ENCODE data around the gene HIVEP3.
A peak's percentile ranks its signal among the peaks of the same experiment; 100 is the strongest.

HIVEP3 gene

DNA sequence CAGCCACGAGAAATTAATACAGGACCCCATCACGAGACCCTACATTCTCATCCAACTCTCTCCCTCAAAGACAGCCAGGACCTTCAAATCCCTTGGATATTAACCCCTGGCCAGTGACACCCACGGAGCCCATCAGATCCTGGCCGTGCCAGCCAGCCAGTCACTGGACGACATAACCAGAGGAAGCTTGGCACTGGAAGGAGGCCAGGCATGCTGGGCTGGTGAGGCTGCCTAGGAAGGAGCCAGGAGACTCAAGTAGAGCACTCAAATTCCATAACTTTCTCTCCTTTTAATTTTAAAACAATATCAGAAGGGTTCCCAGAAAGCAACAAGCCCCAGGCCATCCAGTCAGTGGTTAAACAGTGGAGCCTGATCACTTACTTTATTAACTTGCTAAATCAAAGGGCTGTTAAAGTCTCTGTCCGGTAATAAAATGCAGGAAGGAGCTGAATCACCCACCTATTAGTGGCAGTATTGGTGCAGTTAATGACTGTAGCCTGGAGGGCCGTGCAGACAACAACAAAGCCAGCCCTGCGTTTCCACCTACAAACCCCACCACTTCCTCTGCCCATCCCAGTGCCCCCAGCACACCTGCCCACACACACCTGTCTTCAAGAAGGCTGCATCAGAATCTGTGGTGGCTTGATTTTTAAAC lies 78.0 kb downstream of the HIVEP3 start:
- 0 out of 2 replicates have a peak, but pooled peaks cover 4% of the 10 kb centered on the region for H3K4me1 ChIP-seq (ENCODE audit: control insufficient read depth, insufficient read depth, low read length)
- no peak overlapping the region for H3K4me3 ChIP-seq (ENCODE audit: low read length)
- H3K27me3 ChIP-seq (ENCODE audit: control insufficient read depth, insufficient read depth, low read length), result no peaks in the 10 kb centered on the region
- no peaks in the 10 kb centered on the region for H3K9me3 ChIP-seq (ENCODE audit: control insufficient read depth, insufficient read depth, low read length)
- WGBS (ENCODE audit: insufficient coverage, insufficient read length), result no CpG with 5 or more reads among the region's 8 CpGs
- H3K27ac ChIP-seq (ENCODE audit: low read length), result no peak overlapping the region
- DNase-seq (ENCODE audit: low read depth, low spot score), result no peak
- no peaks in the 10 kb centered on the region for H3K36me3 ChIP-seq (ENCODE audit: control insufficient read depth, insufficient read depth, low read length)

GRCh38 chr1:41838266-41838665 lies 80.5 kb downstream of the HIVEP3 start:
- DNase-seq (ENCODE audit: low read depth, low spot score), result no peak
- Histone ChIP-seq H3K36me3 (ENCODE audit: control insufficient read depth, insufficient read depth, low read length) (no peaks in the 10 kb centered on the region), H3K9me3 (ENCODE audit: control insufficient read depth, insufficient read depth, low read length) (no peaks in the 10 kb centered on the region), H3K4me3 (ENCODE audit: low read length) (no peak overlapping the region), H3K4me1 (ENCODE audit: control insufficient read depth, insufficient read depth, low read length) (peaks cover 3% of the 10 kb centered on the region; the same call in 1 of the 2 replicates), H3K27ac (ENCODE audit: low read length) (no peak overlapping the region), H3K27me3 (ENCODE audit: control insufficient read depth, insufficient read depth, low read length) (no peaks in the 10 kb centered on the region)
- no CpG with 5 or more reads among the region's 6 CpGs for WGBS (ENCODE audit: insufficient coverage, insufficient read length)

DNA sequence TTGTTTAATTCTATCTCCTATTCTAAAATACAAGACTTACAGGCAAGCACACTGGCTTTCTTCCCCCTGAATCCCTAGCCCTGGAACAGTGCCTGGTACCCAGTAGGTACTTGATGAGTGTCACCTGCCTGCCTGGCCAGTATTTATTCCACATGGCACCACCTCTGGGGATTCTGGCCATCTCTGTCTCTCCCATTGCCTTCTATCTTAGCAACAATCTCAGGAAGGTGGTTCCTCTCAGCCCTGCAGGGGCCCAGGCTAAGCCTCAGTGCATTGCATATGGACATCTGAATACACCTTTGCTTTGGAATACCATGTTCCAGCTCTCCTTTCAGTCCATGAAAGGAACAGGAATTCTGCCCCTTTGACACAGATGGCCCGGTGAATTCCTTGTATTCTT lies 81.0 kb downstream of the HIVEP3 start:
- no peak for DNase-seq (ENCODE audit: low read depth, low spot score)
- Histone ChIP-seq H3K36me3 (ENCODE audit: control insufficient read depth, insufficient read depth, low read length) (no peaks in the 10 kb centered on the region), H3K27me3 (ENCODE audit: control insufficient read depth, insufficient read depth, low read length) (no peaks in the 10 kb centered on the region), H3K27ac (ENCODE audit: low read length) (no peak overlapping the region), H3K4me1 (ENCODE audit: control insufficient read depth, insufficient read depth, low read length) (peaks cover 1% of the 10 kb centered on the region; the same call in 1 of the 2 replicates), H3K9me3 (ENCODE audit: control insufficient read depth, insufficient read depth, low read length) (no peaks in the 10 kb centered on the region), H3K4me3 (ENCODE audit: low read length) (no peak overlapping the region)
- WGBS (ENCODE audit: insufficient coverage, insufficient read length), result no CpG with 5 or more reads among the region's 1 CpG

GRCh38 chr1:41835485-41835884 lies 83.2 kb downstream of the HIVEP3 start:
- Histone ChIP-seq H3K4me3 (ENCODE audit: low read length) (no peak overlapping the region), H3K36me3 (ENCODE audit: control insufficient read depth, insufficient read depth, low read length) (no peaks in the 10 kb centered on the region), H3K4me1 (ENCODE audit: control insufficient read depth, insufficient read depth, low read length) (peaks cover 1% of the 10 kb centered on the region; the same call in 1 of the 2 replicates), H3K27ac (ENCODE audit: low read length) (no peak overlapping the region), H3K27me3 (ENCODE audit: control insufficient read depth, insufficient read depth, low read length) (no peaks in the 10 kb centered on the region), H3K9me3 (ENCODE audit: control insufficient read depth, insufficient read depth, low read length) (no peaks in the 10 kb centered on the region)
- WGBS (ENCODE audit: insufficient coverage, insufficient read length), result no CpG with 5 or more reads among the region's 5 CpGs
- no peak for DNase-seq (ENCODE audit: low read depth, low spot score)

GRCh38 chr1:41833519-41834000 lies 85.2 kb downstream of the HIVEP3 start:
- no peaks in the 10 kb centered on the region for H3K9me3 ChIP-seq (ENCODE audit: control insufficient read depth, insufficient read depth, low read length)
- no peaks in the 10 kb centered on the region for H3K27me3 ChIP-seq (ENCODE audit: control insufficient read depth, insufficient read depth, low read length)
- H3K27ac ChIP-seq (ENCODE audit: low read length), result no peak overlapping the region
- H3K4me3 ChIP-seq (ENCODE audit: low read length), result no peak overlapping the region
- no peak for DNase-seq (ENCODE audit: low read depth, low spot score)
- no CpG with 5 or more reads among the region's 5 CpGs for WGBS (ENCODE audit: insufficient coverage, insufficient read length)
- H3K4me1 ChIP-seq (ENCODE audit: control insufficient read depth, insufficient read depth, low read length), result peaks cover 1% of the 10 kb centered on the region; the same call in 1 of the 2 replicates
- H3K36me3 ChIP-seq (ENCODE audit: control insufficient read depth, insufficient read depth, low read length), result no peaks in the 10 kb centered on the region

- no peaks in the 10 kb centered on the region for H3K27me3 ChIP-seq (ENCODE audit: control insufficient read depth, insufficient read depth, low read length)
- H3K4me3 ChIP-seq (ENCODE audit: low read length), result no peak overlapping the region
- H3K4me1 ChIP-seq (ENCODE audit: control insufficient read depth, insufficient read depth, low read length), result peaks cover 1% of the 10 kb centered on the region; the same call in 1 of the 2 replicates
- no peaks in the 10 kb centered on the region for H3K36me3 ChIP-seq (ENCODE audit: control insufficient read depth, insufficient read depth, low read length)
- no peak for DNase-seq (ENCODE audit: low read depth, low spot score)
- no peaks in the 10 kb centered on the region for H3K9me3 ChIP-seq (ENCODE audit: control insufficient read depth, insufficient read depth, low read length)
- no peak overlapping the region for H3K27ac ChIP-seq (ENCODE audit: low read length)
- WGBS (ENCODE audit: insufficient coverage, insufficient read length), result no CpG with 5 or more reads among the region's 3 CpGs
Measured at GRCh38 chr1:41830726-41831125, 88.0 kb downstream of the HIVEP3 start.

DNA sequence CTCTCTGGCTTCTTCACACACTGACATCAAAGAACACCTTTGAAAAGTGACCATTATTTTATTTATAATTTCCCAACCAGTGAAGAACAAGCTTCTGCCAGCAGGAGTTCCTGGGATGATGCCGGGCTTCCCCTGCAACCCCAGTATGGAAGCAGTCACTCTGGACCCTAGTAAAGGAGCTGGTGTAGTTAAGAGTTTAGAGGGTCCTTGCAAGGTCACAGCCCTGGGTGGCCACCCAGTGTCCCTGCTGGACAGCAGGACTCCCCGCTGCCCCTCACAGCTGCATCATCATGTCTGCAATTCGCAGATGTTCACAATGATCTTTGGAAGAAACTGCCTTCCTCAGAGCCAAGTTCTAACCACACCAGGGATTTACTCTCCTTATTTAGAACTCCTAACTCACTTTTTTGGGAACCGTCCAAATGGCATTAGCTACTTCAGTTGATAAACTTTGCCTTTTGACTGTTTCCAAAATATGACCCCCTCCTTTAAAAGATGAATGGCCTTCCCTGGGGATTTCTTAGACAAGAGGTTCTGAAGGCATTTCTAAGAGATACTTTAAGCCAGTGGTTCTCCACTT lies 90.6 kb downstream of the HIVEP3 start:
- H3K4me3 ChIP-seq (ENCODE audit: low read length), result no peak overlapping the region
- no peak overlapping the region for H3K27ac ChIP-seq (ENCODE audit: low read length)
- no peak for DNase-seq (ENCODE audit: low read depth, low spot score)
- no peaks in the 10 kb centered on the region for H3K9me3 ChIP-seq (ENCODE audit: control insufficient read depth, insufficient read depth, low read length)
- H3K4me1 ChIP-seq (ENCODE audit: control insufficient read depth, insufficient read depth, low read length), result peaks cover 3% of the 10 kb centered on the region; the same call in 1 of the 2 replicates
- no peaks in the 10 kb centered on the region for H3K36me3 ChIP-seq (ENCODE audit: control insufficient read depth, insufficient read depth, low read length)
- H3K27me3 ChIP-seq (ENCODE audit: control insufficient read depth, insufficient read depth, low read length), result no peaks in the 10 kb centered on the region
- no CpG with 5 or more reads among the region's 4 CpGs for WGBS (ENCODE audit: insufficient coverage, insufficient read length)

GRCh38 chr1:41823471-41823870 lies 95.3 kb downstream of the HIVEP3 start:
- Histone ChIP-seq H3K4me1 (ENCODE audit: control insufficient read depth, insufficient read depth, low read length) (peaks cover 4% of the 10 kb centered on the region; the same call in 1 of the 2 replicates), H3K36me3 (ENCODE audit: control insufficient read depth, insufficient read depth, low read length) (no peaks in the 10 kb centered on the region), H3K27ac (ENCODE audit: low read length) (no peak overlapping the region), H3K9me3 (ENCODE audit: control insufficient read depth, insufficient read depth, low read length) (no peaks in the 10 kb centered on the region), H3K4me3 (ENCODE audit: low read length) (no peak overlapping the region), H3K27me3 (ENCODE audit: control insufficient read depth, insufficient read depth, low read length) (no peaks in the 10 kb centered on the region)
- WGBS (ENCODE audit: insufficient coverage, insufficient read length), result no CpG with 5 or more reads among the region's 4 CpGs
- peak; percentile 70 for DNase-seq (ENCODE audit: low read depth, low spot score)

- H3K4me1 ChIP-seq (ENCODE audit: control insufficient read depth, insufficient read depth, low read length), result peaks cover 4% of the 10 kb centered on the region; the same call in 1 of the 2 replicates
- H3K27ac ChIP-seq (ENCODE audit: low read length), result no peak overlapping the region
- no peaks in the 10 kb centered on the region for H3K9me3 ChIP-seq (ENCODE audit: control insufficient read depth, insufficient read depth, low read length)
- WGBS (ENCODE audit: insufficient coverage, insufficient read length), result no CpG with 5 or more reads among the region's 3 CpGs
- no peak overlapping the region for H3K4me3 ChIP-seq (ENCODE audit: low read length)
- no peaks in the 10 kb centered on the region for H3K27me3 ChIP-seq (ENCODE audit: control insufficient read depth, insufficient read depth, low read length)
- H3K36me3 ChIP-seq (ENCODE audit: control insufficient read depth, insufficient read depth, low read length), result no peaks in the 10 kb centered on the region
- DNase-seq (ENCODE audit: low read depth, low spot score), result no peak
Measured at GRCh38 chr1:41822866-41823265, 95.9 kb downstream of the HIVEP3 start.

DNA sequence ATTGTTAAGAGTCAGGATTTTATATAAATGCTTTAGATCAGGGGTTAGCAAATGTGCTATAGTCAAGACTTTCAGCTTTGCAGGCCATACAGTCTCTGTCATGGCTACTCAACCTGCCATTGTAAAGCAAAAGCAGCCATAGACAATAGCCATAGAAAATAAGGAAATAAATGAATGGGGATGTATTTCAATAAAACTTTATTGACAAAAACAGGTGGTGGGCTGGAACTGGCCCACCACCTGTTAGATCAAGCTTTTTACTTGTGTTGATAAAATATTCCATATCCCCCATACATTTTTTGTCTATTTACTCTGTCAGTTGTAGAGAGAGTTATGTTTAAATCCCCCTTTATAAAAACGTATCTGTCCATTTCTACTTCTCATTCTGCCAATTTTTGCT lies 98.9 kb downstream of the HIVEP3 start:
- Histone ChIP-seq H3K27ac (ENCODE audit: low read length) (no peak overlapping the region), H3K36me3 (ENCODE audit: control insufficient read depth, insufficient read depth, low read length) (no peaks in the 10 kb centered on the region), H3K4me1 (ENCODE audit: control insufficient read depth, insufficient read depth, low read length) (peaks cover 4% of the 10 kb centered on the region; the same call in 1 of the 2 replicates), H3K27me3 (ENCODE audit: control insufficient read depth, insufficient read depth, low read length) (no peaks in the 10 kb centered on the region), H3K9me3 (ENCODE audit: control insufficient read depth, insufficient read depth, low read length) (no peaks in the 10 kb centered on the region), H3K4me3 (ENCODE audit: low read length) (no peak overlapping the region)
- no CpG with 5 or more reads among the region's 1 CpG for WGBS (ENCODE audit: insufficient coverage, insufficient read length)
- no peak for DNase-seq (ENCODE audit: low read depth, low spot score)

All from iPS DF 6.9 (cell line).